ENCODE measurements around the gene BBS12. TPM values are rescaled to one million over a fixed set of nuclear protein-coding genes. Genes with fewer than 3 reads are reported as not detected.

BBS12 gene
- total and polyA plus RNA-seq, 2 experiments from 2014 or later, result 2.3 to 2.6 TPM

DNA sequence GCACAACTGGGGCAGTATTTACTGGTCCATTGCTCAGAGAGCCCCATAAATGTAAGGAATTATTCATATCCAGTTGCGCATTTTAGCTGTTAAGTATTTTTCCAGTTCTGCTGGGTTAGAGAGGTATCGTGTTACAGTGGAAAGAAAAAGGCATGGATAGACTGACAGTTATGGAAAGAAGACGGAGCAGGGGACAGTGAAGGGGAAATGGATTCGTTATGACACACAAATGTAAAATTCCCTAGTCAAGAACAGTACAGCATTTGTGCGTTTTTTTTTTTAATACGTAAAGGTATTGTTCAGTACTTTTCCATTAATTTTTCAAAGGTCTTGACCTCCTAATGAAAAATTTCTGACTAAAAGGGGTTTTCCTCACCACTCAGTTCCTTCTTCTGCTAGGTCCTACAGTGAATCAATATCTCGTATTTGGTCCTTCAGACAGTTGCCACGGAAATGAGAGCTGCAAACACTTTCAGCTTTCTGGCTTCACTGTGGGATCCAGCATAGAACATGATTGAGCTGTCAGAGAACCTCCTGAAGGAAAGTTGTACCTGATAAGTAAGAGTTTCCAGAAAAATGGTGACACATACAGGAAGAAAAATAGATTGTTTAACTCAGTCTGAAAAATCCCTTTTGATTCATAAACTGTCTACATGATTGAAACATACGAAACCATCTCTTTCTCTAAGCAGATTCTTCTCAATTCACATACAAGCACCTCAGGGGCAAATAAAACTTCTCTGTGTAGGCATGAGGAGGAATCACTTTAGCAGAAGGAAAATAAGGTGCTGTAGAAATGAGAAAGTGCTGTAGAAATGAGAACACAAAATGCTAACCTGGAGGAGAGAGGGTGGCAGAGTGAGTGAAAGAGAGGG lies 21.8 kb upstream of the BBS12 start:
- Histone ChIP-seq H3K27ac (ENCODE audit: low read depth) (no peak overlapping the region), H3K4me3 (no peak overlapping the region), H3K36me3 (ENCODE audit: insufficient read depth) (no peaks in the 10 kb centered on the region), H2AFZ (no peak overlapping the region), H3F3A (replicated peaks; ENCODE audit: low read depth) (peaks cover 3% of the 10 kb centered on the region; the same call in 1 of the 2 replicates), H3K27me3 (ENCODE audit: insufficient read depth) (no peaks in the 10 kb centered on the region), H3K9me2 (ENCODE audit: insufficient read depth) (no peaks in the 10 kb centered on the region), H4K20me1 (replicated peaks; ENCODE audit: insufficient read depth) (no peaks in the 10 kb centered on the region), H3K79me2 (replicated peaks; ENCODE audit: insufficient read depth) (no peaks in the 10 kb centered on the region), H3K4me1 (ENCODE audit: insufficient read depth) (peaks cover 11% of the 10 kb centered on the region; the same call in 1 of the 2 replicates), H3K4me2 (peak overlapping the region; percentile 30; the same call in 1 of the 2 replicates)
- no peak for DNase-seq (ENCODE audit: low spot score)
- Mint-ChIP-seq H3K4me1 (peaks cover 7% of the 10 kb centered on the region; the same call in 2 of the 3 replicates), H3K36me3 (ENCODE audit: low read depth) (no peaks in the 10 kb centered on the region), H3K27ac (no peak overlapping the region), H3K27me3 (ENCODE audit: insufficient read depth, low read depth, poor library complexity) (peaks cover 2% of the 10 kb centered on the region), H3K4me3 (no peak overlapping the region), H3K9me3 (no peaks in the 10 kb centered on the region)
- no peak for TF ChIP-seq EZH2 (IDR thresholded peaks at IDR 0.05; ENCODE audit: low read depth, unreplicated experiment)
- TF ChIP-seq, protein P1, sequence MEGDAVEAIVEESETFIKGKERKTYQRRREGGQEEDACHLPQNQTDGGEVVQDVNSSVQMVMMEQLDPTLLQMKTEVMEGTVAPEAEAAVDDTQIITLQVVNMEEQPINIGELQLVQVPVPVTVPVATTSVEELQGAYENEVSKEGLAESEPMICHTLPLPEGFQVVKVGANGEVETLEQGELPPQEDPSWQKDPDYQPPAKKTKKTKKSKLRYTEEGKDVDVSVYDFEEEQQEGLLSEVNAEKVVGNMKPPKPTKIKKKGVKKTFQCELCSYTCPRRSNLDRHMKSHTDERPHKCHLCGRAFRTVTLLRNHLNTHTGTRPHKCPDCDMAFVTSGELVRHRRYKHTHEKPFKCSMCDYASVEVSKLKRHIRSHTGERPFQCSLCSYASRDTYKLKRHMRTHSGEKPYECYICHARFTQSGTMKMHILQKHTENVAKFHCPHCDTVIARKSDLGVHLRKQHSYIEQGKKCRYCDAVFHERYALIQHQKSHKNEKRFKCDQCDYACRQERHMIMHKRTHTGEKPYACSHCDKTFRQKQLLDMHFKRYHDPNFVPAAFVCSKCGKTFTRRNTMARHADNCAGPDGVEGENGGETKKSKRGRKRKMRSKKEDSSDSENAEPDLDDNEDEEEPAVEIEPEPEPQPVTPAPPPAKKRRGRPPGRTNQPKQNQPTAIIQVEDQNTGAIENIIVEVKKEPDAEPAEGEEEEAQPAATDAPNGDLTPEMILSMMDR (conservative IDR thresholded peaks at IDR 0.05; ENCODE audit: low read depth in 2 of 2), result no peak
- TF ChIP-seq POLR2AphosphoS5 (IDR thresholded peaks at IDR 0.05; ENCODE audit: low read depth), result no peak
- no peak for TF ChIP-seq ZNF331 (CRISPR knock-in tag; IDR thresholded peaks at IDR 0.05; ENCODE audit: low read depth)
- TF ChIP-seq JUNB (IDR thresholded peaks at IDR 0.05; ENCODE audit: unreplicated experiment), result no peak
- no peak for TF ChIP-seq NANOG (IDR thresholded peaks at IDR 0.05; ENCODE audit: borderline replicate concordance)
- TF ChIP-seq, protein P2, sequence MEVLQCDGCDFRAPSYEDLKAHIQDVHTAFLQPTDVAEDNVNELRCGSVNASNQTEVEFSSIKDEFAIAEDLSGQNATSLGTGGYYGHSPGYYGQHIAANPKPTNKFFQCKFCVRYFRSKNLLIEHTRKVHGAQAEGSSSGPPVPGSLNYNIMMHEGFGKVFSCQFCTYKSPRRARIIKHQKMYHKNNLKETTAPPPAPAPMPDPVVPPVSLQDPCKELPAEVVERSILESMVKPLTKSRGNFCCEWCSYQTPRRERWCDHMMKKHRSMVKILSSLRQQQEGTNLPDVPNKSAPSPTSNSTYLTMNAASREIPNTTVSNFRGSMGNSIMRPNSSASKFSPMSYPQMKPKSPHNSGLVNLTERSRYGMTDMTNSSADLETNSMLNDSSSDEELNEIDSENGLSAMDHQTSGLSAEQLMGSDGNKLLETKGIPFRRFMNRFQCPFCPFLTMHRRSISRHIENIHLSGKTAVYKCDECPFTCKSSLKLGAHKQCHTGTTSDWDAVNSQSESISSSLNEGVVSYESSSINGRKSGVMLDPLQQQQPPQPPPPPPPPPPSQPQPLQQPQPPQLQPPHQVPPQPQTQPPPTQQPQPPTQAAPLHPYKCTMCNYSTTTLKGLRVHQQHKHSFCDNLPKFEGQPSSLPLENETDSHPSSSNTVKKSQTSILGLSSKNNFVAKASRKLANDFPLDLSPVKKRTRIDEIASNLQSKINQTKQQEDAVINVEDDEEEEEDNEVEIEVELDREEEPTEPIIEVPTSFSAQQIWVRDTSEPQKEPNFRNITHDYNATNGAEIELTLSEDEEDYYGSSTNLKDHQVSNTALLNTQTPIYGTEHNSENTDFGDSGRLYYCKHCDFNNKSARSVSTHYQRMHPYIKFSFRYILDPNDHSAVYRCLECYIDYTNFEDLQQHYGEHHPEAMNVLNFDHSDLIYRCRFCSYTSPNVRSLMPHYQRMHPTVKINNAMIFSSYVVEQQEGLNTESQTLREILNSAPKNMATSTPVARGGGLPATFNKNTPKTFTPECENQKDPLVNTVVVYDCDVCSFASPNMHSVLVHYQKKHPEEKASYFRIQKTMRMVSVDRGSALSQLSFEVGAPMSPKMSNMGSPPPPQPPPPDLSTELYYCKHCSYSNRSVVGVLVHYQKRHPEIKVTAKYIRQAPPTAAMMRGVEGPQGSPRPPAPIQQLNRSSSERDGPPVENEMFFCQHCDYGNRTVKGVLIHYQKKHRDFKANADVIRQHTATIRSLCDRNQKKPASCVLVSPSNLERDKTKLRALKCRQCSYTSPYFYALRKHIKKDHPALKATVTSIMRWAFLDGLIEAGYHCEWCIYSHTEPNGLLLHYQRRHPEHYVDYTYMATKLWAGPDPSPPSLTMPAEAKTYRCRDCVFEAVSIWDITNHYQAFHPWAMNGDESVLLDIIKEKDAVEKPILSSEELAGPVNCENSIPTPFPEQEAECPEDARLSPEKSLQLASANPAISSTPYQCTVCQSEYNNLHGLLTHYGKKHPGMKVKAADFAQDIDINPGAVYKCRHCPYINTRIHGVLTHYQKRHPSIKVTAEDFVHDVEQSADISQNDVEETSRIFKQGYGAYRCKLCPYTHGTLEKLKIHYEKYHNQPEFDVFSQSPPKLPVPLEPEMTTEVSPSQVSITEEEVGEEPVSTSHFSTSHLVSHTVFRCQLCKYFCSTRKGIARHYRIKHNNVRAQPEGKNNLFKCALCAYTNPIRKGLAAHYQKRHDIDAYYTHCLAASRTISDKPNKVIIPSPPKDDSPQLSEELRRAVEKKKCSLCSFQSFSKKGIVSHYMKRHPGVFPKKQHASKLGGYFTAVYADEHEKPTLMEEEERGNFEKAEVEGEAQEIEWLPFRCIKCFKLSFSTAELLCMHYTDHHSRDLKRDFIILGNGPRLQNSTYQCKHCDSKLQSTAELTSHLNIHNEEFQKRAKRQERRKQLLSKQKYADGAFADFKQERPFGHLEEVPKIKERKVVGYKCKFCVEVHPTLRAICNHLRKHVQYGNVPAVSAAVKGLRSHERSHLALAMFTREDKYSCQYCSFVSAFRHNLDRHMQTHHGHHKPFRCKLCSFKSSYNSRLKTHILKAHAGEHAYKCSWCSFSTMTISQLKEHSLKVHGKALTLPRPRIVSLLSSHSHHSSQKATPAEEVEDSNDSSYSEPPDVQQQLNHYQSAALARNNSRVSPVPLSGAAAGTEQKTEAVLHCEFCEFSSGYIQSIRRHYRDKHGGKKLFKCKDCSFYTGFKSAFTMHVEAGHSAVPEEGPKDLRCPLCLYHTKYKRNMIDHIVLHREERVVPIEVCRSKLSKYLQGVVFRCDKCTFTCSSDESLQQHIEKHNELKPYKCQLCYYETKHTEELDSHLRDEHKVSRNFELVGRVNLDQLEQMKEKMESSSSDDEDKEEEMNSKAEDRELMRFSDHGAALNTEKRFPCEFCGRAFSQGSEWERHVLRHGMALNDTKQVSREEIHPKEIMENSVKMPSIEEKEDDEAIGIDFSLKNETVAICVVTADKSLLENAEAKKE (CRISPR knock-in tag; IDR thresholded peaks at IDR 0.05), result no peak
- no peak for TF ChIP-seq EZH2phosphoT487 (IDR thresholded peaks at IDR 0.05; ENCODE audit: unreplicated experiment)
- TF ChIP-seq STAT1 (IDR thresholded peaks at IDR 0.05; ENCODE audit: unreplicated experiment), result no peak
- no peak for TF ChIP-seq ZNF114 (CRISPR knock-in tag; IDR thresholded peaks at IDR 0.05)
- TF ChIP-seq, protein P3, sequence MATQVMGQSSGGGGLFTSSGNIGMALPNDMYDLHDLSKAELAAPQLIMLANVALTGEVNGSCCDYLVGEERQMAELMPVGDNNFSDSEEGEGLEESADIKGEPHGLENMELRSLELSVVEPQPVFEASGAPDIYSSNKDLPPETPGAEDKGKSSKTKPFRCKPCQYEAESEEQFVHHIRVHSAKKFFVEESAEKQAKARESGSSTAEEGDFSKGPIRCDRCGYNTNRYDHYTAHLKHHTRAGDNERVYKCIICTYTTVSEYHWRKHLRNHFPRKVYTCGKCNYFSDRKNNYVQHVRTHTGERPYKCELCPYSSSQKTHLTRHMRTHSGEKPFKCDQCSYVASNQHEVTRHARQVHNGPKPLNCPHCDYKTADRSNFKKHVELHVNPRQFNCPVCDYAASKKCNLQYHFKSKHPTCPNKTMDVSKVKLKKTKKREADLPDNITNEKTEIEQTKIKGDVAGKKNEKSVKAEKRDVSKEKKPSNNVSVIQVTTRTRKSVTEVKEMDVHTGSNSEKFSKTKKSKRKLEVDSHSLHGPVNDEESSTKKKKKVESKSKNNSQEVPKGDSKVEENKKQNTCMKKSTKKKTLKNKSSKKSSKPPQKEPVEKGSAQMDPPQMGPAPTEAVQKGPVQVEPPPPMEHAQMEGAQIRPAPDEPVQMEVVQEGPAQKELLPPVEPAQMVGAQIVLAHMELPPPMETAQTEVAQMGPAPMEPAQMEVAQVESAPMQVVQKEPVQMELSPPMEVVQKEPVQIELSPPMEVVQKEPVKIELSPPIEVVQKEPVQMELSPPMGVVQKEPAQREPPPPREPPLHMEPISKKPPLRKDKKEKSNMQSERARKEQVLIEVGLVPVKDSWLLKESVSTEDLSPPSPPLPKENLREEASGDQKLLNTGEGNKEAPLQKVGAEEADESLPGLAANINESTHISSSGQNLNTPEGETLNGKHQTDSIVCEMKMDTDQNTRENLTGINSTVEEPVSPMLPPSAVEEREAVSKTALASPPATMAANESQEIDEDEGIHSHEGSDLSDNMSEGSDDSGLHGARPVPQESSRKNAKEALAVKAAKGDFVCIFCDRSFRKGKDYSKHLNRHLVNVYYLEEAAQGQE (IDR thresholded peaks at IDR 0.05; ENCODE audit: unreplicated experiment), result no peak
- ATAC-seq, result no peak
